MCF 10A (cell line): ENCODE data around the gene PACSIN1. TPM values are rescaled to one million over a fixed set of nuclear protein-coding genes. Genes with fewer than 3 reads are reported as not detected.

Source experiments
- BruUV-seq: library from RNA; stranded (reverse); fragments of 400-500 nt; replicated peaks from 2 replicates; lab custom pipeline; 2021; lab: Mats Ljungman, UMichigan
- CTCF ChIA-PET: fragments of 300-600 bp; sonication (Branson Sonifier 250); formaldehyde crosslinking; extraction: SDS; loops from one replicate; lab custom pipeline; 2021; ENCODE audit warnings: antibody characterized with exemption, inconsistent platforms; lab: Yijun Ruan, JAX
- POLR2A ChIA-PET: fragments of 300-600, 350-650 bp; sonication (Branson Sonifier 250); formaldehyde crosslinking; extraction: SDS; loops from one replicate; lab custom pipeline; 2020; ENCODE audit warnings: antibody characterized with exemption, inconsistent platforms; lab: Yijun Ruan, JAX
- DNase-seq: peaks from one replicate; pipeline ENCODE4 v3.0.0-alpha.2; 2018; ENCODE audit not compliant: unreplicated experiment
- H3K27ac Mint-ChIP-seq: one replicate; pipeline ENCODE4 v1.8.0; 2022; ENCODE audit warnings: mild to moderate bottlenecking, low read depth, mixed read lengths; ENCODE audit not compliant: unreplicated experiment
- H3K27me3 Mint-ChIP-seq: one replicate; pipeline ENCODE4 v1.8.0; 2022; ENCODE audit warnings: mixed read lengths; ENCODE audit not compliant: insufficient read depth, unreplicated experiment
- H3K36me3 Mint-ChIP-seq: one replicate; pipeline ENCODE4 v1.8.0; 2022; ENCODE audit warnings: mild to moderate bottlenecking, moderate library complexity, mixed read lengths; ENCODE audit not compliant: insufficient read depth, unreplicated experiment
- H3K4me1 Mint-ChIP-seq: one replicate; pipeline ENCODE4 v1.8.0; 2022; ENCODE audit warnings: mixed read lengths; ENCODE audit not compliant: insufficient read depth, unreplicated experiment
- H3K4me3 Mint-ChIP-seq: one replicate; pipeline ENCODE4 v1.8.0; 2022; ENCODE audit warnings: mild to moderate bottlenecking, moderate library complexity, mixed read lengths; ENCODE audit not compliant: unreplicated experiment
- H3K9me3 Mint-ChIP-seq: one replicate; pipeline ENCODE4 v1.8.0; 2022; ENCODE audit warnings: mixed read lengths; ENCODE audit not compliant: unreplicated experiment
- CTCF ChIP-seq: fragments of 200-600 bp; IDR thresholded peaks from one replicate; pipeline ENCODE4 v1.8.0; 2022; ENCODE audit warnings: antibody characterized with exemption, mild to moderate bottlenecking; ENCODE audit not compliant: unreplicated experiment
- intact Hi-C: fragments of 100-400 bp; cut with micrococcal nuclease; formaldehyde crosslinking; loops from 2 replicates; pipeline ENCODE4 v1.14.1; 2022
- total RNA-seq: library from RNA; stranded (reverse); gene quantifications from 2 replicates; pipeline ENCODE4 v1.2.3, GENCODE V29; 2022

PACSIN1 gene
- total RNA-seq, 1 experiment from 2014 or later = not detected

GRCh38 chr6:34469499-34469898, 3.6 kb downstream of the PACSIN1 start:
- Mint-ChIP-seq H3K9me3 (peaks cover 8% of the 10 kb centered on the region), H3K27me3 (no peaks in the 10 kb centered on the region), H3K4me1 (no peaks in the 10 kb centered on the region), H3K27ac (no peak overlapping the region), H3K4me3 (no peak overlapping the region), H3K36me3 (no peaks in the 10 kb centered on the region)
- TF ChIP-seq CTCF = no peak
- no peak for DNase-seq
- ChIA-PET POLR2A (no interaction called here), CTCF (no interaction called here)
- intact Hi-C loops = no loop called here
- no TSS peak for BruUV-seq

- no peaks in the 10 kb centered on the region for H3K36me3 Mint-ChIP-seq
- BruUV-seq = no TSS peak
These were observed 6.5 kb downstream of the PACSIN1 start for GRCh38 chr6:34472425-34472824.

GRCh38 chr6:34473967-34474366, 8.1 kb downstream of the PACSIN1 start:
- intact Hi-C loops = no loop called here
- no peak for TF ChIP-seq CTCF
- Mint-ChIP-seq H3K36me3 (no peaks in the 10 kb centered on the region), H3K4me1 (no peaks in the 10 kb centered on the region), H3K4me3 (no peak overlapping the region), H3K9me3 (peaks cover 16% of the 10 kb centered on the region), H3K27me3 (no peaks in the 10 kb centered on the region), H3K27ac (no peak overlapping the region)
- CTCF ChIA-PET = interaction anchor here (0.7 to 1.2 kb wide), 2 partner anchors 16 to 707 kb away, joined by 4 to 5 read pairs; no protein-coding TSS in a partner anchor
- BruUV-seq = no TSS peak
- POLR2A ChIA-PET = no interaction called here
- no peak for DNase-seq

More at GRCh38 chr6:34472425-34472824, 6.5 kb downstream of the PACSIN1 start:
- POLR2A ChIA-PET = no interaction called here
- H3K4me1 Mint-ChIP-seq = no peaks in the 10 kb centered on the region
- TF ChIP-seq CTCF = no peak
- intact Hi-C loops = no loop called here
- CTCF ChIA-PET = no interaction called here
- H3K4me3 Mint-ChIP-seq = no peak overlapping the region
- H3K9me3 Mint-ChIP-seq = peaks cover 16% of the 10 kb centered on the region
- H3K27me3 Mint-ChIP-seq = no peaks in the 10 kb centered on the region
- H3K27ac Mint-ChIP-seq = no peak overlapping the region
- no peak for DNase-seq

GRCh38 chr6:34474754-34475153, 8.9 kb downstream of the PACSIN1 start:
- H3K36me3 Mint-ChIP-seq = no peaks in the 10 kb centered on the region
- ChIA-PET CTCF (interaction anchor here (0.7 to 1.2 kb wide), 2 partner anchors 16 to 706 kb away, joined by 4 to 5 read pairs; no protein-coding TSS in a partner anchor), POLR2A (no interaction called here)
- H3K9me3 Mint-ChIP-seq = peaks cover 16% of the 10 kb centered on the region
- no peak overlapping the region for H3K4me3 Mint-ChIP-seq
- no peaks in the 10 kb centered on the region for H3K27me3 Mint-ChIP-seq
- H3K4me1 Mint-ChIP-seq = no peaks in the 10 kb centered on the region
- no TSS peak for BruUV-seq
- intact Hi-C loops = no loop called here
- no peak for TF ChIP-seq CTCF
- no peak overlapping the region for H3K27ac Mint-ChIP-seq
- DNase-seq = no peak
